ENCODE data around the gene EDA. TPM values are rescaled to one million over a fixed set of nuclear protein-coding genes. Genes with fewer than 3 reads are reported as not detected.

The EDA gene
- total RNA-seq, 1 experiment from 2014 or later: 5.2 TPM

DNA sequence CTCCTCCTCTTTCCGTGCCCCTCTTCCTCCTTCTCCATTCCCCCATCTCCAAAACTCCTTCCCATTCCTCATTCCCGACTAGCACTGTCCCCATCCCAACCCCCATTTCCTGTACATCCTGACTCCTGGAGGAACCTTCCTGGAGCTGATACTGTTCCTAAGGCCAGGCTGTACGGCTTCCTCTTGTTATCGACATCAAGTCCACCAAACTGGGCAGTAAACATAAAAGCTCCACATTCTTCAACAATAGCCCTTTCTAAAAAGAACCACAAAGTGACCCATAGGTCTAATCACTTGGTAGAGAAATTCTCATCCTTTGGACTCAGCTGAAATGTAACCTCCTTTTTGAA is 410.9 kb downstream of the EDA start:
- Histone ChIP-seq H3K4me3 (replicated peaks in 1 of 2; ENCODE audit: low read depth in 1 of 2, low read length in 2 of 2) (no peak overlapping the region), H3K4me1 (ENCODE audit: control insufficient read depth in 1 of 2, insufficient read depth in 2 of 2, low read length in 2 of 2) (peaks cover 8 to 33% of the 10 kb centered on the region in 2 experiments), H3K9me3 (ENCODE audit: control insufficient read depth in 1 of 2, insufficient read depth in 1 of 2, low read depth in 1 of 2, low read length in 2 of 2) (no peaks in the 10 kb centered on the region), H3K9ac (ENCODE audit: low read length) (no peak overlapping the region), H3K27me3 (ENCODE audit: insufficient read depth, low read length) (no peaks in the 10 kb centered on the region), H4K20me1 (ENCODE audit: insufficient read depth) (no peaks in the 10 kb centered on the region), H3K79me2 (ENCODE audit: insufficient read depth, low read length) (no peaks in the 10 kb centered on the region), H3K36me3 (ENCODE audit: control insufficient read depth in 1 of 2, insufficient read depth in 2 of 2, low read length in 2 of 2) (no peaks in the 10 kb centered on the region), H3K4me2 (ENCODE audit: low read length) (no peak overlapping the region), H2AFZ (ENCODE audit: low read depth, low read length, poor library complexity, severe bottlenecking) (no peak overlapping the region), H3K27ac (ENCODE audit: low read depth, low read length) (no peak overlapping the region), H3K9me2 (ENCODE audit: insufficient read depth) (no peaks in the 10 kb centered on the region)
- ChIA-PET CTCF (no interaction called here), RAD21 (ENCODE audit: low non-redundant PET in 1 of 2, low total read pairs in 2 of 2, uncharacterized antibody in 2 of 2, unreplicated experiment in 2 of 2) (no interaction called here), POLR2A (no interaction called here)
- no peak for ATAC-seq
- intact Hi-C loops (cut with micrococcal nuclease): no loop called here
- TF ChIP-seq JUND (IDR thresholded peaks at IDR 0.05) (no peak), CTCF (IDR thresholded peaks at IDR 0.05 in 2 of 3, conservative IDR thresholded peaks at IDR 0.05 in 1 of 3; ENCODE audit: borderline replicate concordance in 1 of 3, insufficient read depth in 1 of 3, low read depth in 2 of 3, low read length in 2 of 3) (no peak), SIN3A (IDR thresholded peaks at IDR 0.05; ENCODE audit: low read depth) (no peak), YY1 (IDR thresholded peaks at IDR 0.05; ENCODE audit: extremely low read depth, insufficient replicate concordance, low read depth, low read length) (no peak), CBX3 (IDR thresholded peaks at IDR 0.05; ENCODE audit: low read depth) (no peak), ZNF274 (IDR thresholded peaks at IDR 0.05; ENCODE audit: low read depth, low read length) (no peak), CEBPB (IDR thresholded peaks at IDR 0.05; ENCODE audit: low read depth) (no peak), POLR2A (IDR thresholded peaks at IDR 0.05; ENCODE audit: borderline replicate concordance, extremely low read depth, insufficient read depth, insufficient read length) (no peak), EZH2phosphoT487 (IDR thresholded peaks at IDR 0.05; ENCODE audit: borderline replicate concordance) (no peak), RAD21 (IDR thresholded peaks at IDR 0.05; ENCODE audit: low read depth) (no peak), ATF3 (IDR thresholded peaks at IDR 0.05) (no peak), SRF (IDR thresholded peaks at IDR 0.05; ENCODE audit: low read depth) (no peak), FOSL1 (IDR thresholded peaks at IDR 0.05; ENCODE audit: low read depth) (no peak), EZH2 (IDR thresholded peaks at IDR 0.05) (no peak), EGR1 (IDR thresholded peaks at IDR 0.05; ENCODE audit: low read depth) (no peak), TCF7L2 (IDR thresholded peaks at IDR 0.05; ENCODE audit: borderline replicate concordance, extremely low read depth, insufficient read depth, insufficient read length) (no peak), ZFX (IDR thresholded peaks at IDR 0.05) (no peak), POLR2AphosphoS5 (IDR thresholded peaks at IDR 0.05; ENCODE audit: low read depth, low read length) (no peak)
- TF ChIP-seq, protein P1, sequence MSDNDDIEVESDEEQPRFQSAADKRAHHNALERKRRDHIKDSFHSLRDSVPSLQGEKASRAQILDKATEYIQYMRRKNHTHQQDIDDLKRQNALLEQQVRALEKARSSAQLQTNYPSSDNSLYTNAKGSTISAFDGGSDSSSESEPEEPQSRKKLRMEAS (IDR thresholded peaks at IDR 0.05): no peak
- TF ChIP-seq, protein P2, sequence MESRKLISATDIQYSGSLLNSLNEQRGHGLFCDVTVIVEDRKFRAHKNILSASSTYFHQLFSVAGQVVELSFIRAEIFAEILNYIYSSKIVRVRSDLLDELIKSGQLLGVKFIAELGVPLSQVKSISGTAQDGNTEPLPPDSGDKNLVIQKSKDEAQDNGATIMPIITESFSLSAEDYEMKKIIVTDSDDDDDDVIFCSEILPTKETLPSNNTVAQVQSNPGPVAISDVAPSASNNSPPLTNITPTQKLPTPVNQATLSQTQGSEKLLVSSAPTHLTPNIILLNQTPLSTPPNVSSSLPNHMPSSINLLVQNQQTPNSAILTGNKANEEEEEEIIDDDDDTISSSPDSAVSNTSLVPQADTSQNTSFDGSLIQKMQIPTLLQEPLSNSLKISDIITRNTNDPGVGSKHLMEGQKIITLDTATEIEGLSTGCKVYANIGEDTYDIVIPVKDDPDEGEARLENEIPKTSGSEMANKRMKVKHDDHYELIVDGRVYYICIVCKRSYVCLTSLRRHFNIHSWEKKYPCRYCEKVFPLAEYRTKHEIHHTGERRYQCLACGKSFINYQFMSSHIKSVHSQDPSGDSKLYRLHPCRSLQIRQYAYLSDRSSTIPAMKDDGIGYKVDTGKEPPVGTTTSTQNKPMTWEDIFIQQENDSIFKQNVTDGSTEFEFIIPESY (IDR thresholded peaks at IDR 0.05; ENCODE audit: extremely low read depth, insufficient replicate concordance, low read length): no peak
- no peak for DNase-seq (ENCODE audit: low read depth, low spot score)
- BruUV-seq (replicated peaks): no TSS peak
